GM12873 (cell line): ENCODE results near the gene BEND6.

Experiments
- CTCF ChIP-seq: IDR thresholded peaks from 2 replicates; pipeline ENCODE4 v1.5.1; 2012; ENCODE audit warnings: low read depth, mild to moderate bottlenecking, moderate library complexity, low read length, control low read depth; ENCODE audit not compliant: insufficient read depth; ENCODE audit errors: missing control alignments

BEND6 gene

GRCh38 chr6:56954403-56955170, at the start of gene BEND6:
TSS of gene BEND6 (plus strand) at chr6:56955107. CDS start at chr6:56981811, 26,704 bp downstream.
- TF ChIP-seq CTCF, result no peak

GRCh38 chr6:56905378-56905777, 49.5 kb upstream of the BEND6 start:
- TF ChIP-seq CTCF, result no peak

GRCh38 chr6:56906752-56907151, 48.2 kb upstream of the BEND6 start:
- no peak for TF ChIP-seq CTCF

GRCh38 chr6:56909115-56909907, 45.6 kb upstream of the BEND6 start:
- TF ChIP-seq CTCF, result no peak

GRCh38 chr6:56911847-56912246, 43.1 kb upstream of the BEND6 start:
- no peak for TF ChIP-seq CTCF

- no peak for TF ChIP-seq CTCF
Measured at GRCh38 chr6:56913285-56914074, 41.4 kb upstream of the BEND6 start.
